SU-DHL-6 (cell line): ENCODE results near the gene FNTB.

Experiments used
- EZH2phosphoT487 ChIP-seq: fragments of 200-600 bp; sonication (generic), shearing (Covaris generic); conservative IDR thresholded peaks from 2 replicates; pipeline ENCODE4 v1.6.1; 2018; ENCODE audit warnings: mild to moderate bottlenecking, antibody characterized with exemption, low read length, moderate library complexity, mixed read lengths
- TF ChIP-seq, protein P1 (sequence below): fragments of 200-600 bp; sonication (generic); IDR thresholded peaks from one replicate; pipeline ENCODE4 v1.5.1; 2017; ENCODE audit warnings: antibody characterized with exemption, mild to moderate bottlenecking, low read length, moderate library complexity; ENCODE audit not compliant: insufficient read depth, poor library complexity, severe bottlenecking

DNA sequence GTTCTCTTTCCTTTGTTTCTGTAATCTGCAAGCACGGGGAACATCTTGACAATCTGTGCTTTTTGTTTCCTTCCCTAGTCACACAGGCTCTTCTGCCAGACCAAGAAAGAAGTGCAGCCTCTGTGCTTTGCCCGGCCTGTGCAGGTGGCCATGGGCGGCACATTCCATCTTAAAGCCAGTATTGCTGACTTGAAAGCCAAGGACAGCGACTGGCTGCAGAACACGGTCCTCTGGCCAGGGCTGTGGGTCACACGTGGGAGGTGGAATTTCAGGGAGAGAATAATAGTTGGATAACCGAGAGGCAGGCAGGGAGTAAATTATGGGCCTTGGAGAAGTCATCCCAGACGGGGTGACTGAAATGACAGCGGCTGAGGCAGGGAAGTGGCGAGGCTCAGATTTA lies 24.8 kb downstream of the FNTB start:
- TF ChIP-seq, protein P1, sequence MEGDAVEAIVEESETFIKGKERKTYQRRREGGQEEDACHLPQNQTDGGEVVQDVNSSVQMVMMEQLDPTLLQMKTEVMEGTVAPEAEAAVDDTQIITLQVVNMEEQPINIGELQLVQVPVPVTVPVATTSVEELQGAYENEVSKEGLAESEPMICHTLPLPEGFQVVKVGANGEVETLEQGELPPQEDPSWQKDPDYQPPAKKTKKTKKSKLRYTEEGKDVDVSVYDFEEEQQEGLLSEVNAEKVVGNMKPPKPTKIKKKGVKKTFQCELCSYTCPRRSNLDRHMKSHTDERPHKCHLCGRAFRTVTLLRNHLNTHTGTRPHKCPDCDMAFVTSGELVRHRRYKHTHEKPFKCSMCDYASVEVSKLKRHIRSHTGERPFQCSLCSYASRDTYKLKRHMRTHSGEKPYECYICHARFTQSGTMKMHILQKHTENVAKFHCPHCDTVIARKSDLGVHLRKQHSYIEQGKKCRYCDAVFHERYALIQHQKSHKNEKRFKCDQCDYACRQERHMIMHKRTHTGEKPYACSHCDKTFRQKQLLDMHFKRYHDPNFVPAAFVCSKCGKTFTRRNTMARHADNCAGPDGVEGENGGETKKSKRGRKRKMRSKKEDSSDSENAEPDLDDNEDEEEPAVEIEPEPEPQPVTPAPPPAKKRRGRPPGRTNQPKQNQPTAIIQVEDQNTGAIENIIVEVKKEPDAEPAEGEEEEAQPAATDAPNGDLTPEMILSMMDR, result no peak
- TF ChIP-seq EZH2phosphoT487, result no peak
